GM21381 (cell line): ENCODE data around the gene CCDC88C.
"Not testable (repeated sequence)": the region's sequence is repeated elsewhere in the genome, so short reads cannot be mapped to it uniquely, and the experiment has no call there.

Experiments
- ATAC-seq: cut with Tn5 transposase; IDR thresholded peaks from one replicate; pipeline ENCODE4 v1.9.1; 2021; ENCODE audit warnings: mild to moderate bottlenecking, moderate library complexity; ENCODE audit not compliant: unreplicated experiment

CCDC88C gene

GRCh38 chr14:91274796-91275195 is 142.8 kb downstream of the CCDC88C start:
- ATAC-seq: no peak

GRCh38 chr14:91273885-91274273 is 143.7 kb downstream of the CCDC88C start:
- no peak for ATAC-seq

- no peak for ATAC-seq
These were observed 144.2 kb downstream of the CCDC88C start for GRCh38 chr14:91273273-91273884.

- ATAC-seq: no peak
These were observed 145.0 kb downstream of the CCDC88C start for GRCh38 chr14:91272341-91273272.

GRCh38 chr14:91271639-91272038 is 146.0 kb downstream of the CCDC88C start:
- no peak for ATAC-seq

GRCh38 chr14:91270619-91271018 is 147.0 kb downstream of the CCDC88C start:
- ATAC-seq: no peak

GRCh38 chr14:91270188-91270587 is 147.4 kb downstream of the CCDC88C start:
- no peak for ATAC-seq

GRCh38 chr14:91269076-91269991 is 148.3 kb downstream of the CCDC88C start:
- no peak for ATAC-seq

GRCh38 chr14:91267965-91268437 is 149.6 kb downstream of the CCDC88C start:
- no peak for ATAC-seq

GRCh38 chr14:91266276-91266675 is 151.3 kb downstream of the CCDC88C start:
- ATAC-seq: not testable (repeated sequence)

- ATAC-seq: no peak
These were observed 152.2 kb downstream of the CCDC88C start for GRCh38 chr14:91265404-91265803.

- ATAC-seq: no peak
These were observed 153.2 kb downstream of the CCDC88C start for GRCh38 chr14:91264151-91265150.

- ATAC-seq: no peak
These were observed 154.3 kb downstream of the CCDC88C start for GRCh38 chr14:91263329-91263728.

GRCh38 chr14:91261986-91262549 is 155.6 kb downstream of the CCDC88C start:
- no peak for ATAC-seq

- ATAC-seq: no peak
These were observed 156.5 kb downstream of the CCDC88C start for GRCh38 chr14:91261115-91261514.

GRCh38 chr14:91258876-91259275 is 158.7 kb downstream of the CCDC88C start:
- ATAC-seq: no peak

GRCh38 chr14:91258011-91258618 is 159.5 kb downstream of the CCDC88C start:
- no peak for ATAC-seq

GRCh38 chr14:91257328-91258010 is 160.2 kb downstream of the CCDC88C start:
- ATAC-seq: no peak
